ENCODE measurements around the gene SARS2.

SARS2 gene

GRCh38 chr19:38944981-38945506 lies 14.5 kb upstream of the SARS2 start:
- TF ChIP-seq, protein P1, sequence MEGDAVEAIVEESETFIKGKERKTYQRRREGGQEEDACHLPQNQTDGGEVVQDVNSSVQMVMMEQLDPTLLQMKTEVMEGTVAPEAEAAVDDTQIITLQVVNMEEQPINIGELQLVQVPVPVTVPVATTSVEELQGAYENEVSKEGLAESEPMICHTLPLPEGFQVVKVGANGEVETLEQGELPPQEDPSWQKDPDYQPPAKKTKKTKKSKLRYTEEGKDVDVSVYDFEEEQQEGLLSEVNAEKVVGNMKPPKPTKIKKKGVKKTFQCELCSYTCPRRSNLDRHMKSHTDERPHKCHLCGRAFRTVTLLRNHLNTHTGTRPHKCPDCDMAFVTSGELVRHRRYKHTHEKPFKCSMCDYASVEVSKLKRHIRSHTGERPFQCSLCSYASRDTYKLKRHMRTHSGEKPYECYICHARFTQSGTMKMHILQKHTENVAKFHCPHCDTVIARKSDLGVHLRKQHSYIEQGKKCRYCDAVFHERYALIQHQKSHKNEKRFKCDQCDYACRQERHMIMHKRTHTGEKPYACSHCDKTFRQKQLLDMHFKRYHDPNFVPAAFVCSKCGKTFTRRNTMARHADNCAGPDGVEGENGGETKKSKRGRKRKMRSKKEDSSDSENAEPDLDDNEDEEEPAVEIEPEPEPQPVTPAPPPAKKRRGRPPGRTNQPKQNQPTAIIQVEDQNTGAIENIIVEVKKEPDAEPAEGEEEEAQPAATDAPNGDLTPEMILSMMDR (conservative IDR thresholded peaks at IDR 0.05): no peak
- H3K27ac ChIP-seq: no peak overlapping the region

DNA sequence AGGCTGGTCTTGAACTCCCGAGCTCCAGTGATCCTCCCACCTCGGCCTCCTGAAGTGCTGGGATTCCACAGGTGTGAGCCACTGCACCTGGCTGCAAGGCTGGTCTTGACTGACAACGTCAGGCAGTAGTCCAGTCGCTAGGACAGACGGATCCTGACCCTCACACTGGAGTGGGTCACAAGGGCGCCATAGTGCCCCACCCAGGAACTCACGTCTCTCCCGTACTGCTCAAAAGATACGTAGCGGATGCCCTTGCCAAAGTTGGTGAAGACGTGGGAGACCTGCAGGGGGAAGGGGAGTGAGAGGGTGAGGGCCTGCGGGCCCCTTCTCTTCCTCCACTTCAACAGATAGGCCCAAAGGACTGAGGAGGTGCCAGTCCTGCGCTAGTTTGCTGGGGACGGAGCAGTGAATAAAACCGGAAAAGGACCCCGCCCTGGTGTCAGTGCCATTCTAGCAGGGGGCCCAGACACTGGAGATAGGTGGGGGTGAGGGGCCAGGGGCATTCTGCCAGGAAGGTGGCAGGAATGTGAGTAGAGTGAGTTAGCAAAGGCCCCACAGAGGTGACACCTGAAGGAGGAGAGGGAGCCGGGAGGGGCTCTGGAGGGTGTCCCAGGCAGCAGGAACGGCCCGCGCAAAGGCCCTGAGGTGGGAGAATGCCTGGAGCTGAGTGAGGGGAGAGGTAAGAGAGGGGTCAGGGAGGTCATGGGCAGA lies 12.1 kb upstream of the SARS2 start:
- H3K27ac ChIP-seq: no peak overlapping the region
- TF ChIP-seq, protein P1 (conservative IDR thresholded peaks at IDR 0.05): no peak

- peak overlapping the region; percentile 75; the same call in 1 of the 2 replicates for H3K27ac ChIP-seq
- TF ChIP-seq, protein P1 (conservative IDR thresholded peaks at IDR 0.05): no peak
Observed at GRCh38 chr19:38941979-38942378, 11.4 kb upstream of the SARS2 start.

- H3K27ac ChIP-seq: peak overlapping the region; percentile 75; the same call in 1 of the 2 replicates
Observed at GRCh38 chr19:38941466-38941865, 10.9 kb upstream of the SARS2 start.

DNA sequence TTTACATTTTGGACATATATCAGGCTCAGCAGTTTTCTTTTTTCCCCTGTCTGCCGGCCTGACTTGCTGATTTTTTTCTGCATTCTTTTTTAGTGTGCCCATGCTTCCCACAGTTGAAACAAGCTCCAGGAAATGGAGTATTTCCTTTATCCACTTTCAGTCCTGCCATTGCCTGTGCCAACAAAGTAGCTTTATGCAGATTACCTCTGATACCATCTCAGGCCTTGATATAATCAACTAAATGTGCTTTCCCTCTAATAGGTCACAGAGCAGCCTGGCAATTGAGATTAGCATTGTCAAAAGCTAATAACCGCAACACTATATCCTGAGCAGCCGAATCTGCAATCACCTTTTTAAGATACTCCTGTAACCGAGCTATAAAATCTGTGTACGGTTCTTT lies 9.4 kb upstream of the SARS2 start:
- TF ChIP-seq, protein P1 (conservative IDR thresholded peaks at IDR 0.05): no peak
- peak overlapping the region; percentile 75 for H3K27ac ChIP-seq

DNA sequence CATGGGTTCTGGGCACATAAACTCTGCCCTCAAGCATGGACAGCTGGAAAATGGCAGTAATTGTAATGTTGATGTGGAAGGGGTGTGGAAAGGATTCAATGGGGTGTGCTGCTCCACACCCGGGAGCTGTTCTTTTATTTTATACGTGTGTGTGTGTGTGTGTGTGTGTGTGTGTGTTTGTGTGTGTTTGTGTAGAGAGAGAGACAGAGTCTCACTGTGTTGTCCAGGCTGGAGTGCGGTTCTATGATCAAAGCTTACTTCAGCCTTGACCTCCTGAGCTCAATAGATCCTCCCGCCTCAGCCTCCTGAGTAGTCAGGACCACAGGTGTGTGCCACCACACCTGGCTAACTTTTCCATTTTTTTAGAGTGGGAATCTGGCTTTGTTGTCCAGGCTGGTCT lies 3.0 kb upstream of the SARS2 start:
- H3K27ac ChIP-seq: no peak overlapping the region
- TF ChIP-seq, protein P1 (conservative IDR thresholded peaks at IDR 0.05): no peak

GRCh38 chr19:38932425-38933179 lies 2.0 kb upstream of the SARS2 start:
- TF ChIP-seq, protein P1 (conservative IDR thresholded peaks at IDR 0.05): peak; percentile 65
- H3K27ac ChIP-seq: peak overlapping the region; percentile 95; the same call in 1 of the 2 replicates

- TF ChIP-seq, protein P1 (conservative IDR thresholded peaks at IDR 0.05): no peak
- peak overlapping the region; percentile 95 for H3K27ac ChIP-seq
Observed at GRCh38 chr19:38931521-38931793, 894 bp upstream of the SARS2 start.

Measured in VCaP (cell line).